GM12872 (cell line): ENCODE measurements around the gene MMP27.

Experiments used
- CTCF ChIP-seq: IDR thresholded peaks from 3 replicates; pipeline ENCODE4 v1.5.1; 2011; ENCODE audit warnings: low read depth, mild to moderate bottlenecking, low read length, moderate library complexity; ENCODE audit not compliant: insufficient read depth

Gene MMP27

GRCh38 chr11:102685338-102685737, 20.2 kb downstream of the MMP27 start:
- TF ChIP-seq CTCF: no peak

GRCh38 chr11:102683277-102683676, 22.3 kb downstream of the MMP27 start:
- 0 out of 3 replicates have a peak, but pooled peaks have one; percentile 22 for TF ChIP-seq CTCF

GRCh38 chr11:102680945-102681344, 24.6 kb downstream of the MMP27 start:
- TF ChIP-seq CTCF: no peak

- TF ChIP-seq CTCF: no peak
Measured at GRCh38 chr11:102678022-102678421, 27.5 kb downstream of the MMP27 start.

GRCh38 chr11:102676084-102676483, 29.5 kb downstream of the MMP27 start:
- TF ChIP-seq CTCF: no peak

- TF ChIP-seq CTCF: no peak
Measured at GRCh38 chr11:102669664-102670063, 35.9 kb downstream of the MMP27 start.

GRCh38 chr11:102666331-102666957, 39.1 kb downstream of the MMP27 start:
- TF ChIP-seq CTCF: peak; percentile 82
